Bronchial epithelial cell (primary cell): ENCODE measurements around the gene SCO1. TPM values are rescaled to one million over a fixed set of nuclear protein-coding genes. Genes with fewer than 3 reads are reported as not detected.
A peak's percentile ranks its signal among the peaks of the same experiment; 100 is the strongest.

Experiments used
- DNase-seq: peaks from one replicate; pipeline ENCODE4 v3.0.0-alpha.2; 2010; ENCODE audit warnings: low read depth
- FAIRE-seq: peaks from 2 replicates; lab custom pipeline; 2011; peaks lifted over from hg19 to GRCh38; lab: Jason Lieb, UNC
- H3K27me3 ChIP-seq: 2 replicates; pipeline ENCODE4 v1.5.1; 2011; ENCODE audit warnings: low read length; ENCODE audit not compliant: control insufficient read depth, insufficient read depth
- H3K36me3 ChIP-seq: 2 replicates; pipeline ENCODE4 v1.5.1; 2011; ENCODE audit warnings: low read length; ENCODE audit not compliant: control insufficient read depth, insufficient read depth
- H3K4me3 ChIP-seq: 2 replicates; pipeline ENCODE4 v1.5.1; 2011; ENCODE audit warnings: mild to moderate bottlenecking, low read depth, low read length, control low read depth
- total RNA-seq: library from RNA; depleted of rRNA; stranded (reverse); fragments of >200 nt; gene quantifications from 2 replicates; pipeline ENCODE4 v1.2.1, GENCODE V29; 2014
- TF ChIP-seq, protein P1 (sequence below): IDR thresholded peaks from 2 replicates; pipeline ENCODE4 v1.5.1; 2011; ENCODE audit warnings: mild to moderate bottlenecking, moderate library complexity, low read length, control low read depth, inconsistent platforms; ENCODE audit not compliant: insufficient read depth, severe bottlenecking

The SCO1 gene
- total RNA-seq, 1 donor from 2014 or later, result 24.2 TPM

- TF ChIP-seq, protein P1, sequence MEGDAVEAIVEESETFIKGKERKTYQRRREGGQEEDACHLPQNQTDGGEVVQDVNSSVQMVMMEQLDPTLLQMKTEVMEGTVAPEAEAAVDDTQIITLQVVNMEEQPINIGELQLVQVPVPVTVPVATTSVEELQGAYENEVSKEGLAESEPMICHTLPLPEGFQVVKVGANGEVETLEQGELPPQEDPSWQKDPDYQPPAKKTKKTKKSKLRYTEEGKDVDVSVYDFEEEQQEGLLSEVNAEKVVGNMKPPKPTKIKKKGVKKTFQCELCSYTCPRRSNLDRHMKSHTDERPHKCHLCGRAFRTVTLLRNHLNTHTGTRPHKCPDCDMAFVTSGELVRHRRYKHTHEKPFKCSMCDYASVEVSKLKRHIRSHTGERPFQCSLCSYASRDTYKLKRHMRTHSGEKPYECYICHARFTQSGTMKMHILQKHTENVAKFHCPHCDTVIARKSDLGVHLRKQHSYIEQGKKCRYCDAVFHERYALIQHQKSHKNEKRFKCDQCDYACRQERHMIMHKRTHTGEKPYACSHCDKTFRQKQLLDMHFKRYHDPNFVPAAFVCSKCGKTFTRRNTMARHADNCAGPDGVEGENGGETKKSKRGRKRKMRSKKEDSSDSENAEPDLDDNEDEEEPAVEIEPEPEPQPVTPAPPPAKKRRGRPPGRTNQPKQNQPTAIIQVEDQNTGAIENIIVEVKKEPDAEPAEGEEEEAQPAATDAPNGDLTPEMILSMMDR, result no peak
- H3K36me3 ChIP-seq, result peaks cover 13% of the 10 kb centered on the region
- FAIRE-seq, result no peak
- no peaks in the 10 kb centered on the region for H3K27me3 ChIP-seq
- DNase-seq, result no peak
- no peak overlapping the region for H3K4me3 ChIP-seq
These were observed 9.8 kb downstream of the SCO1 start for GRCh38 chr17:10687499-10687898.

DNA sequence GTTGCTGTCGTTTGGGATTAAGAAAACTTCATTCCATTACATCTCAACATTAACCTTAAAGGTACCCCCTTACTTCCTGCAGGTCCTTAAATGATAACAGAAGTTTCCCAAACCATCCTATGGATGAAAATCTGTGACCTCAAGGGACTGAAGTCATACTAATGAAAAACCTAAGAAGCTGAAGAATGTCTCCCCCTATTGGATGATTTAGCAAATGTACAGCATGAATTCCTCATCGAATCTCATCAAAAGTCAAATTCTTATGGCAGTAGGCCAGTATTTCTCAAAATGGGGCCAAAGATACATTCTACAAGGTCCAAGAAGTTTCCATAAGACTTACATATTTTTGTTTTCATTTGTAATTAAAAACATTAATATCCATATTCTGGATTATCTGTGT, 13.5 kb downstream of the SCO1 start:
- FAIRE-seq (no peak), DNase-seq (peak; percentile 47)
- TF ChIP-seq, protein P1, result peak; percentile 29
- Histone ChIP-seq H3K27me3 (no peaks in the 10 kb centered on the region), H3K4me3 (no peak overlapping the region), H3K36me3 (peaks cover 17% of the 10 kb centered on the region)

GRCh38 chr17:10681866-10682446, 15.4 kb downstream of the SCO1 start:
- H3K36me3 ChIP-seq, result peaks cover 17% of the 10 kb centered on the region
- DNase-seq (no peak), FAIRE-seq (no peak)
- H3K4me3 ChIP-seq, result no peak overlapping the region
- TF ChIP-seq, protein P1, result no peak
- no peaks in the 10 kb centered on the region for H3K27me3 ChIP-seq

DNA sequence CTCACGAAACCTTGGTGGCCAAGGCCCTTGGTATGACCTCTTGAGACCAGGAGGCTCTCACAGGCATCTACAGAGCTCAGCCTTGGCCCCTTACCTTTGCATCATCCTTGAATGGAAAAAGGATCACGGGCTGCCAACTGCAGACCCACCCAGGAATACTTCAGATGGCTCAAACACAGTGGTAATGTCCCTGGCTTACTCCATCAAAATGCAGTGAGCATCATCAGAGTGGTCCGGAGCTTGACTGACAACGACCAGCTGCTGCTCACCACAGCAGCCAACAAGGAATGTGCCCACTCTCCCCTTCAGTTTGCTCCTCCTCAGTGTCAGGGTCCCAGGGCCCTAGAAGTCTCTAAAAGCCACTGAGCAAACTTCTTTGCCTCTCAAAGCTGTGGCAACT, 22.6 kb downstream of the SCO1 start:
- TF ChIP-seq, protein P1, result no peak
- DNase-seq, result no peak
- no peak overlapping the region for H3K4me3 ChIP-seq
- FAIRE-seq, result no peak
- H3K27me3 ChIP-seq, result no peaks in the 10 kb centered on the region
- peaks cover 1% of the 10 kb centered on the region for H3K36me3 ChIP-seq

GRCh38 chr17:10673312-10673711, 24.0 kb downstream of the SCO1 start:
- Histone ChIP-seq H3K4me3 (no peak overlapping the region), H3K27me3 (no peaks in the 10 kb centered on the region), H3K36me3 (peaks cover 1% of the 10 kb centered on the region)
- FAIRE-seq (no peak), DNase-seq (no peak)
- TF ChIP-seq, protein P1, result no peak

GRCh38 chr17:10668775-10669174, 28.6 kb downstream of the SCO1 start:
- peak; percentile 4 for DNase-seq
- TF ChIP-seq, protein P1, result no peak
- FAIRE-seq, result no peak

More at GRCh38 chr17:10668775-10669174, 28.6 kb downstream of the SCO1 start:
- Histone ChIP-seq H3K27me3 (no peaks in the 10 kb centered on the region), H3K4me3 (no peak overlapping the region), H3K36me3 (no peaks in the 10 kb centered on the region)
